ENCODE data around the gene EFCAB11. TPM values are rescaled to one million over a fixed set of nuclear protein-coding genes. Genes with fewer than 3 reads are reported as not detected.

EFCAB11 gene
- total and polyA plus RNA-seq, 2 donors (not counting 1 experiment from before 2014, with no cell fraction given), result 2.6 to 4.0 TPM

GRCh38 chr14:89747126-89747525, 207.4 kb downstream of the EFCAB11 start:
- H3K4me3 ChIP-seq (replicated peaks in 1 of 4; ENCODE audit: control extremely low read depth in 1 of 4, insufficient read depth in 1 of 4, low read depth in 3 of 4, low read length in 4 of 4), result no peak overlapping the region
- no peaks in the 10 kb centered on the region for H3K4me1 ChIP-seq (ENCODE audit: control insufficient read depth, extremely low read depth, insufficient read depth, low read length)
- H3K79me2 ChIP-seq (ENCODE audit: control insufficient read depth, insufficient read depth, low read length), result no peaks in the 10 kb centered on the region
- no peaks in the 10 kb centered on the region for H3K36me3 ChIP-seq (ENCODE audit: control insufficient read depth, insufficient read depth, low read length)
- H2AFZ ChIP-seq (ENCODE audit: low read length), result no peak overlapping the region
- no peaks in the 10 kb centered on the region for H4K20me1 ChIP-seq (ENCODE audit: control insufficient read depth, extremely low read depth, insufficient read depth, low read length)
- no peak overlapping the region for H3K27ac ChIP-seq (ENCODE audit: insufficient read depth, low read length)
- no peak overlapping the region for H3K9ac ChIP-seq (ENCODE audit: insufficient read depth, low read length)
- H3K27me3 ChIP-seq (ENCODE audit: control insufficient read depth, insufficient read depth, low read length), result no peaks in the 10 kb centered on the region
- H3K4me2 ChIP-seq (ENCODE audit: extremely low read depth, insufficient read depth, low read length), result no peak overlapping the region
- DNase-seq (ENCODE audit: low read depth in 2 of 2), result no peak
- TF ChIP-seq EZH2 (IDR thresholded peaks at IDR 0.05; ENCODE audit: low read length, missing control alignments), result no peak
- TF ChIP-seq, protein P1, sequence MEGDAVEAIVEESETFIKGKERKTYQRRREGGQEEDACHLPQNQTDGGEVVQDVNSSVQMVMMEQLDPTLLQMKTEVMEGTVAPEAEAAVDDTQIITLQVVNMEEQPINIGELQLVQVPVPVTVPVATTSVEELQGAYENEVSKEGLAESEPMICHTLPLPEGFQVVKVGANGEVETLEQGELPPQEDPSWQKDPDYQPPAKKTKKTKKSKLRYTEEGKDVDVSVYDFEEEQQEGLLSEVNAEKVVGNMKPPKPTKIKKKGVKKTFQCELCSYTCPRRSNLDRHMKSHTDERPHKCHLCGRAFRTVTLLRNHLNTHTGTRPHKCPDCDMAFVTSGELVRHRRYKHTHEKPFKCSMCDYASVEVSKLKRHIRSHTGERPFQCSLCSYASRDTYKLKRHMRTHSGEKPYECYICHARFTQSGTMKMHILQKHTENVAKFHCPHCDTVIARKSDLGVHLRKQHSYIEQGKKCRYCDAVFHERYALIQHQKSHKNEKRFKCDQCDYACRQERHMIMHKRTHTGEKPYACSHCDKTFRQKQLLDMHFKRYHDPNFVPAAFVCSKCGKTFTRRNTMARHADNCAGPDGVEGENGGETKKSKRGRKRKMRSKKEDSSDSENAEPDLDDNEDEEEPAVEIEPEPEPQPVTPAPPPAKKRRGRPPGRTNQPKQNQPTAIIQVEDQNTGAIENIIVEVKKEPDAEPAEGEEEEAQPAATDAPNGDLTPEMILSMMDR (conservative IDR thresholded peaks at IDR 0.05 in 1 of 2, IDR thresholded peaks at IDR 0.05 in 1 of 2; ENCODE audit: low read depth in 1 of 2, low read length in 2 of 2), result no peak
- no peaks in the 10 kb centered on the region for H3K9me3 ChIP-seq (ENCODE audit: control insufficient read depth, insufficient read depth, low read depth, low read length)

- no peaks in the 10 kb centered on the region for H3K36me3 ChIP-seq (ENCODE audit: control insufficient read depth, insufficient read depth, low read length)
- H2AFZ ChIP-seq (ENCODE audit: low read length), result no peak overlapping the region
- H3K4me3 ChIP-seq (replicated peaks in 1 of 4; ENCODE audit: control extremely low read depth in 1 of 4, insufficient read depth in 1 of 4, low read depth in 3 of 4, low read length in 4 of 4), result no peak overlapping the region
- no peak for TF ChIP-seq EZH2 (IDR thresholded peaks at IDR 0.05; ENCODE audit: low read length, missing control alignments)
- TF ChIP-seq, protein P1 (conservative IDR thresholded peaks at IDR 0.05 in 1 of 2, IDR thresholded peaks at IDR 0.05 in 1 of 2; ENCODE audit: low read depth in 1 of 2, low read length in 2 of 2), result no peak
- H3K79me2 ChIP-seq (ENCODE audit: control insufficient read depth, insufficient read depth, low read length), result no peaks in the 10 kb centered on the region
- H4K20me1 ChIP-seq (ENCODE audit: control insufficient read depth, extremely low read depth, insufficient read depth, low read length), result no peaks in the 10 kb centered on the region
- no peak overlapping the region for H3K27ac ChIP-seq (ENCODE audit: insufficient read depth, low read length)
- H3K27me3 ChIP-seq (ENCODE audit: control insufficient read depth, insufficient read depth, low read length), result no peaks in the 10 kb centered on the region
- H3K4me2 ChIP-seq (ENCODE audit: extremely low read depth, insufficient read depth, low read length), result no peak overlapping the region
- H3K9ac ChIP-seq (ENCODE audit: insufficient read depth, low read length), result no peak overlapping the region
- H3K4me1 ChIP-seq (ENCODE audit: control insufficient read depth, extremely low read depth, insufficient read depth, low read length), result no peaks in the 10 kb centered on the region
- H3K9me3 ChIP-seq (ENCODE audit: control insufficient read depth, insufficient read depth, low read depth, low read length), result no peaks in the 10 kb centered on the region
- no peak for DNase-seq (ENCODE audit: low read depth in 2 of 2)
Measured at GRCh38 chr14:89746654-89747053, 207.9 kb downstream of the EFCAB11 start.

DNA sequence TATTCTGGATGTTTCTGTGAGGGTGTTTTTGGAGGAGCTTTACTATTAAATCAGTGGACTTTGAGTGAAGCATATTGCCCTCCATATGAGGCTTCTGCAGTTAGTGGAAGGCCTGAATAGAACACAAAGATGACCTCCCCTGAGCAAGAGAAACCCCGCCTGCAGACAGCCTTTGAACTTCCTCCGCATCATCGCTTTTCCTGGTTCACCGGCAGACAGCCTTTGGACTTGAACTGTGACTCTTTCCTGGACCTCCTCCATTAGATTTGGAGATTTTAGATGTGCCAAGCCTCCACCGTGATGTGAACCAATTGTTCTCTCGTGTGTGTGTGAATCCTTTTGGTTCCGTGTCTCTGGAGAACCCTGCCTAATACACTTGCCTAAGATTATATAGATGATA, 208.4 kb downstream of the EFCAB11 start:
- Histone ChIP-seq H2AFZ (ENCODE audit: low read length) (no peak overlapping the region), H4K20me1 (ENCODE audit: control insufficient read depth, extremely low read depth, insufficient read depth, low read length) (no peaks in the 10 kb centered on the region), H3K79me2 (ENCODE audit: control insufficient read depth, insufficient read depth, low read length) (no peaks in the 10 kb centered on the region), H3K9ac (ENCODE audit: insufficient read depth, low read length) (no peak overlapping the region), H3K9me3 (ENCODE audit: control insufficient read depth, insufficient read depth, low read depth, low read length) (no peaks in the 10 kb centered on the region), H3K27me3 (ENCODE audit: control insufficient read depth, insufficient read depth, low read length) (no peaks in the 10 kb centered on the region), H3K4me3 (replicated peaks in 1 of 4; ENCODE audit: control extremely low read depth in 1 of 4, insufficient read depth in 1 of 4, low read depth in 3 of 4, low read length in 4 of 4) (no peak overlapping the region), H3K27ac (ENCODE audit: insufficient read depth, low read length) (no peak overlapping the region), H3K4me2 (ENCODE audit: extremely low read depth, insufficient read depth, low read length) (no peak overlapping the region), H3K36me3 (ENCODE audit: control insufficient read depth, insufficient read depth, low read length) (no peaks in the 10 kb centered on the region), H3K4me1 (ENCODE audit: control insufficient read depth, extremely low read depth, insufficient read depth, low read length) (no peaks in the 10 kb centered on the region)
- TF ChIP-seq, protein P1 (conservative IDR thresholded peaks at IDR 0.05 in 1 of 2, IDR thresholded peaks at IDR 0.05 in 1 of 2; ENCODE audit: low read depth in 1 of 2, low read length in 2 of 2), result no peak
- no peak for TF ChIP-seq EZH2 (IDR thresholded peaks at IDR 0.05; ENCODE audit: low read length, missing control alignments)
- DNase-seq (ENCODE audit: low read depth in 2 of 2), result no peak

Other genes starting within 250 kb of the EFCAB11 start
- 11.6 and 13.7 TPM in 2 replicates for gene TDP1, start 1.2 kb upstream of the EFCAB11 start, total RNA-seq
- 11.7 and 22.8 TPM in 2 replicates for gene TDP1, start 1.2 kb upstream of the EFCAB11 start, polyA plus RNA-seq
- gene KCNK13, start 107.3 kb upstream of the EFCAB11 start, total RNA-seq, result not detected in 2 replicates
- not detected in 2 replicates for gene KCNK13, start 107.3 kb upstream of the EFCAB11 start, polyA plus RNA-seq

Data from fibroblast of lung (primary cell).